OCI-LY7 (cell line): ENCODE measurements around the gene IGSF9. TPM values are rescaled to one million over a fixed set of nuclear protein-coding genes. Genes with fewer than 3 reads are reported as not detected.

Source experiments
- BruUV-seq: library from RNA; stranded (reverse); fragments of 400-500 nt; replicated peaks from 2 replicates; lab custom pipeline; 2021; lab: Mats Ljungman, UMichigan
- CTCF ChIA-PET: fragments of 300-600 bp; sonication (Branson Sonifier 250); formaldehyde crosslinking; loops from one replicate; lab custom pipeline; 2022; ENCODE audit warnings: antibody characterized with exemption; ENCODE audit not compliant: unreplicated experiment; lab: Charles Lee
- POLR2A ChIA-PET: fragments of 300-600 bp; sonication (Branson Sonifier 250); formaldehyde crosslinking; loops from one replicate; lab custom pipeline; 2022; ENCODE audit warnings: antibody characterized with exemption; lab: Charles Lee
- DNase-seq: peaks from one replicate; pipeline ENCODE4 v3.0.0-alpha.2; 2015; ENCODE audit warnings: low spot score
- H2AFZ ChIP-seq: fragments of 200-600 bp; sonication (generic), shearing (Covaris generic); 2 replicates; pipeline ENCODE4 v1.6.1; 2014; ENCODE audit warnings: mild to moderate bottlenecking, antibody characterized with exemption, low read length, moderate library complexity
- H3K27ac ChIP-seq: fragments of 200-600 bp; sonication (generic); 2 replicates; pipeline ENCODE4 v1.5.1; 2014; ENCODE audit warnings: mixed run types, low read depth, mild to moderate bottlenecking, moderate library complexity, low read length, inconsistent platforms; ENCODE audit not compliant: poor library complexity, severe bottlenecking
- H3K36me3 ChIP-seq: fragments of 200-600 bp; sonication (generic); 2 replicates; pipeline ENCODE4 v1.6.1; 2014; ENCODE audit warnings: mild to moderate bottlenecking, antibody characterized with exemption, low read length, moderate library complexity, mixed read lengths; ENCODE audit not compliant: insufficient read depth
- H3K4me1 ChIP-seq: fragments of 200-600 bp; sonication (generic); 2 replicates; pipeline ENCODE4 v1.5.1; 2014; ENCODE audit warnings: mild to moderate bottlenecking, low read length; ENCODE audit not compliant: insufficient read depth, poor library complexity, severe bottlenecking
- H3K4me2 ChIP-seq: fragments of 200-600 bp; sonication (generic); 2 replicates; pipeline ENCODE4 v1.6.1; 2014; ENCODE audit warnings: mild to moderate bottlenecking, low read length
- H3K4me3 ChIP-seq: fragments of 200-600 bp; sonication (generic); 2 replicates; pipeline ENCODE4 v1.5.1; 2014; ENCODE audit warnings: mild to moderate bottlenecking, low read depth, low read length; ENCODE audit not compliant: poor library complexity, severe bottlenecking
- H3K79me2 ChIP-seq: fragments of 200-600 bp; sonication (generic); 2 replicates; pipeline ENCODE4 v1.6.1; 2016; ENCODE audit warnings: low read depth, mild to moderate bottlenecking, low read length, moderate library complexity, mixed read lengths; ENCODE audit not compliant: insufficient read depth
- H3K9me2 ChIP-seq: fragments of 200-600 bp; sonication (generic); 2 replicates; pipeline ENCODE4 v1.6.1; 2016; ENCODE audit warnings: mild to moderate bottlenecking, low read length, mixed read lengths; ENCODE audit not compliant: insufficient read depth
- H3K9me3 ChIP-seq: fragments of 200-600 bp; sonication (generic); 2 replicates; pipeline ENCODE4 v1.6.1; 2014; ENCODE audit warnings: mild to moderate bottlenecking, mixed run types, low read length, mixed read lengths
- H4K20me1 ChIP-seq: fragments of 200-600 bp; sonication (generic); 2 replicates; pipeline ENCODE4 v1.6.1; 2014; ENCODE audit warnings: mild to moderate bottlenecking, antibody characterized with exemption, low read length, moderate library complexity, mixed read lengths; ENCODE audit not compliant: insufficient read depth
- EZH2phosphoT487 ChIP-seq: fragments of 200-600 bp; sonication (generic); IDR thresholded peaks from 2 replicates; pipeline ENCODE4 v1.6.1; 2018; ENCODE audit warnings: low read depth, borderline replicate concordance, mild to moderate bottlenecking, mixed run types, antibody characterized with exemption, low read length, moderate library complexity, mixed read lengths
- intact Hi-C: fragments of 100-400 bp; cut with micrococcal nuclease; formaldehyde crosslinking; loops from one replicate; pipeline ENCODE4 v1.10.0; 2022; ENCODE audit not compliant: unreplicated experiment
- total RNA-seq, 2 experiments: library from RNA; depleted of rRNA in 1 of 2; stranded (reverse); fragments of >200 nt in 1 of 2; shearing (Covaris generic) in 1 of 2; gene quantifications; 2 replicates each; pipeline ENCODE4 v1.2.3, GENCODE V29; 2014 to 2022
- TF ChIP-seq, protein P1 (sequence below): fragments of 200-600 bp; sonication (generic); conservative IDR thresholded peaks from 2 replicates; pipeline ENCODE4 v1.5.1; 2014; ENCODE audit warnings: mild to moderate bottlenecking, antibody characterized with exemption, low read length, moderate library complexity, mixed read lengths

IGSF9 gene
- total RNA-seq, 2 experiments from 2014 or later = not detected

- Histone ChIP-seq H3K9me2 (no peaks in the 10 kb centered on the region), H3K79me2 (no peaks in the 10 kb centered on the region), H3K4me1 (no peaks in the 10 kb centered on the region), H3K4me3 (no peak overlapping the region), H2AFZ (no peak overlapping the region), H3K4me2 (no peak overlapping the region), H3K9me3 (no peaks in the 10 kb centered on the region), H3K27ac (no peak overlapping the region), H4K20me1 (no peaks in the 10 kb centered on the region), H3K36me3 (no peaks in the 10 kb centered on the region)
- ChIA-PET POLR2A (interaction anchor here (0.8 kb wide), 1 partner anchor 12 kb away, joined by 3 read pairs; no protein-coding TSS in a partner anchor), CTCF (no interaction called here)
- BruUV-seq = no TSS peak
- TF ChIP-seq, protein P1, sequence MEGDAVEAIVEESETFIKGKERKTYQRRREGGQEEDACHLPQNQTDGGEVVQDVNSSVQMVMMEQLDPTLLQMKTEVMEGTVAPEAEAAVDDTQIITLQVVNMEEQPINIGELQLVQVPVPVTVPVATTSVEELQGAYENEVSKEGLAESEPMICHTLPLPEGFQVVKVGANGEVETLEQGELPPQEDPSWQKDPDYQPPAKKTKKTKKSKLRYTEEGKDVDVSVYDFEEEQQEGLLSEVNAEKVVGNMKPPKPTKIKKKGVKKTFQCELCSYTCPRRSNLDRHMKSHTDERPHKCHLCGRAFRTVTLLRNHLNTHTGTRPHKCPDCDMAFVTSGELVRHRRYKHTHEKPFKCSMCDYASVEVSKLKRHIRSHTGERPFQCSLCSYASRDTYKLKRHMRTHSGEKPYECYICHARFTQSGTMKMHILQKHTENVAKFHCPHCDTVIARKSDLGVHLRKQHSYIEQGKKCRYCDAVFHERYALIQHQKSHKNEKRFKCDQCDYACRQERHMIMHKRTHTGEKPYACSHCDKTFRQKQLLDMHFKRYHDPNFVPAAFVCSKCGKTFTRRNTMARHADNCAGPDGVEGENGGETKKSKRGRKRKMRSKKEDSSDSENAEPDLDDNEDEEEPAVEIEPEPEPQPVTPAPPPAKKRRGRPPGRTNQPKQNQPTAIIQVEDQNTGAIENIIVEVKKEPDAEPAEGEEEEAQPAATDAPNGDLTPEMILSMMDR = no peak
- TF ChIP-seq EZH2phosphoT487 = no peak
- DNase-seq = no peak
- intact Hi-C loops = no loop called here
Measured at GRCh38 chr1:159993911-159994310, 48.5 kb upstream of the IGSF9 start.

DNA sequence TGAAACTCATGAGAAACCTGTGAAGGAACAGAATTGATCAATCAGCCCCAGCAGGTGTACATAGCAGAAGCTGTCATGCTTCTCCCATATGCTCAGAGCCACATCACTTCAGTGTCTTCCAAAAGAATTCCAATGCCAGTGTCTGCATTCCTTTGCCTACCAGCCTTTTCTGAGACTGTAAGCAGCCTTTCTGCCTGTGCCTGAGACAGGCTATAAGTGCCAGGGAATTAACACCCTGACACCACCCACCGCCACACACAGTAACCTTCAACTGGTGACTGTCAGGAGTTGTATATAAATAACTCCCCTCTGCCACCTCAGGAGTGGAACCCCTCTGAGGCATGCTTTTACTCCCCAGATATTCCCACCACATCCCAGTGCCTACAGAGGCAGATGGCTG lies 46.7 kb upstream of the IGSF9 start:
- BruUV-seq = no TSS peak
- Histone ChIP-seq H3K4me1 (no peaks in the 10 kb centered on the region), H4K20me1 (no peaks in the 10 kb centered on the region), H3K9me3 (no peaks in the 10 kb centered on the region), H3K4me3 (no peak overlapping the region), H3K79me2 (no peaks in the 10 kb centered on the region), H2AFZ (no peak overlapping the region), H3K27ac (no peak overlapping the region), H3K36me3 (no peaks in the 10 kb centered on the region), H3K4me2 (no peak overlapping the region), H3K9me2 (no peaks in the 10 kb centered on the region)
- no peak for DNase-seq
- intact Hi-C loops = no loop called here
- TF ChIP-seq, protein P1 = no peak
- no peak for TF ChIP-seq EZH2phosphoT487
- ChIA-PET POLR2A (interaction anchor here (0.5 to 1.1 kb wide), 3 partner anchors 10 to 127 kb away, joined by 3 read pairs; no protein-coding TSS in a partner anchor), CTCF (no interaction called here)

DNA sequence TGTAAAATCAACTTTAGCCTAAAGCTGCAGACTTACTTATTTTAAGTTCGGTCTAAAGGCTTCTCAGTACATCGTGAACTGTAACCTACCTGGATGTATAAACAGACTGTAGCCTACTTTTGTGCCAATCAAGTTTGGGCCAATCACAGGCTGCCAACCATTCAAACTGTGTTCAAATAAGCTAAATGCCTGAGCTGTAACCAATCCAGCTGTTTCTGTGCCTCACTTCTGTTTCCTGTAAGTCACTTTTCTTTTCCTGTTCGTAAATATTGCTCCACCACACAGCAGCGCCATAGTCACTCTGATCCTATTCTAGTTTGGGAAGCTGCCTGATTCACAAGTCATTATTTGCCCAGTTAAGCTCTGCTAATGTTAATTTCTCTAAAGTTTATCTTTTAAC lies 46.1 kb upstream of the IGSF9 start:
- H3K36me3 ChIP-seq = no peaks in the 10 kb centered on the region
- POLR2A ChIA-PET = interaction anchor here (0.7 to 1.1 kb wide), 2 partner anchors 10 to 127 kb away, joined by 3 read pairs; no protein-coding TSS in a partner anchor
- no peaks in the 10 kb centered on the region for H3K9me2 ChIP-seq
- intact Hi-C loops = no loop called here
- H3K79me2 ChIP-seq = no peaks in the 10 kb centered on the region
- H3K4me1 ChIP-seq = no peaks in the 10 kb centered on the region
- H4K20me1 ChIP-seq = no peaks in the 10 kb centered on the region
- no peak overlapping the region for H3K27ac ChIP-seq
- BruUV-seq = no TSS peak
- H3K9me3 ChIP-seq = no peaks in the 10 kb centered on the region
- H3K4me2 ChIP-seq = no peak overlapping the region
- CTCF ChIA-PET = no interaction called here
- no peak for TF ChIP-seq EZH2phosphoT487
- TF ChIP-seq, protein P1 = no peak
- DNase-seq = peak; percentile 8
- no peak overlapping the region for H3K4me3 ChIP-seq
- peak overlapping the region; percentile 17; the same call in 1 of the 2 replicates for H2AFZ ChIP-seq
